ENCODE measurements around the gene ZNF493.

The ZNF493 gene

GRCh38 chr19:21463449-21464105 is 66.6 kb downstream of the ZNF493 start:
- no peak for DNase-seq

DNA sequence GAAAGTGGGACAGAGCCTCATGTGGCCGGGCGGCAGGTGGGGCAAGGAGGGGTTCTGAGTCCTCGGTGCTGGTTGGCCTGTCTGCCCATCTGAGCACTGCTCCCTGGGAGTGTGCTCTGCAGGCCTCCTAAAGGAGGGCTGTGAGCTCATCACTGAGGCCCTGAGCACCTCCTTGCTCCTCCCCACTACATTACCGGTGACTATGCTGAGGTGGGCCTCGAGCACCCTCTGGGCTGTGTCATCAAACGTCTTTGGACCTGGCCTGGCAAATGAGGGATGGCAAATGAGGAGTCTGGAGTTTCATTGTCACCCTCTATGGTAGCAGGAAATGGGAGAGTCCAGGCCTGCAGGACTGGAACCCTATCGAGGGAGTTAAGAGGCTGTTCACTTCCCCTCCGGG is 69.7 kb downstream of the ZNF493 start:
- no peak for DNase-seq

DNA sequence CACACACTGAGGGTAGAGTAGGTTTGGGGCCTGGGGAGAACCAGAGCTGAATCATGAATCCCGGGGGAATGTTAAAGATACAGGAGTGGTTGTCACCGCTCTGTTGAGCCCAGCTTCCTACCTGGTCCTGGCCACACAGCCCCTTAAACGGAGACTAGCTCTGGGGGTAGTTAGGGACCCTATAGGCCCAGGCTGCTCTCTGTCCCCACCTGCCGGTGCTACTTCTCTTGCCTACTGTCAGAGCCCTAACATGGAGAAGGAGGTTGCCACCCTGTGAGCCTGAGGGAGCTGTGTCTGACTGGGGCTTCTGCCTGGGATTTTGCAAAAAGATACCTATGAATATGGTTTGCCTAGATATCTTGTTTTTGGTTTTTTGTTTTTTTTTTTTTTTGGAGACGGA is 71.9 kb downstream of the ZNF493 start:
- DNase-seq: no peak

DNA sequence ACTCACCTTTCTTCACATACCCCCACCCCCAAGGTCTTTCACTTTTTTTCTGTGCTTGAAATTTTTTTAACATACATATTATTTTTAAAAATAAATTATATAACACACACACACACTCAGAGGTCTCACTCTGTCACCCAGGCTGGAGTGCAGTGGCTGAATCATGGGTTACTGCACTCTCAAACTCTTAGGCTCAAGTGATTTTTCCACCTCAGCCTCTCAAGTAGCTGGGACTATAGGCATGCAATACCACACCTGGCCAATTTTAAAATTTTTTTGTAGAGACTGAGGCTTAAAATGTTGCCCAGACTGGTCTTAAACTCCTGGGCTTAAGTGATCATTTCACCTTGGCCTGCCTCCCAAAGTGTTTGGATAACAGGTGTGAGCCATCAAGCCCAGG is 75.6 kb downstream of the ZNF493 start:
- DNase-seq: no peak

- no peak for DNase-seq
Measured at GRCh38 chr19:21474671-21475181, 77.8 kb downstream of the ZNF493 start.
